ENCODE data around the gene BCAS3.

Gene BCAS3

GRCh38 chr17:61227866-61228265 lies 550.2 kb downstream of the BCAS3 start:
- H3K79me2 ChIP-seq (ENCODE audit: control insufficient read depth, low read length): no peaks in the 10 kb centered on the region
- H3K4me1 ChIP-seq (ENCODE audit: control insufficient read depth, low read length): no peaks in the 10 kb centered on the region
- H3K9me2 ChIP-seq (replicated peaks; ENCODE audit: control insufficient read depth, low read length): no peaks in the 10 kb centered on the region
- H3K9me3 ChIP-seq (ENCODE audit: control insufficient read depth, insufficient read depth, low read length): no peaks in the 10 kb centered on the region
- no peaks in the 10 kb centered on the region for H3K36me3 ChIP-seq (ENCODE audit: control insufficient read depth, low read length)
- H3K27me3 ChIP-seq (ENCODE audit: control insufficient read depth, low read length): peaks cover 6% of the 10 kb centered on the region; the same call in 1 of the 2 replicates
- H3K4me3 ChIP-seq (ENCODE audit: low read length): no peak overlapping the region
- no peak overlapping the region for H3K27ac ChIP-seq (ENCODE audit: low read depth, low read length)
- H3F3A ChIP-seq (ENCODE audit: control insufficient read depth, insufficient read depth): no peaks in the 10 kb centered on the region
- no peak overlapping the region for H3K4me2 ChIP-seq (ENCODE audit: low read length)
- TF ChIP-seq EZH2phosphoT487 (IDR thresholded peaks at IDR 0.05; ENCODE audit: borderline replicate concordance, low read length) (no peak), CTCF (IDR thresholded peaks at IDR 0.05; ENCODE audit: low read depth, low read length, poor library complexity, severe bottlenecking) (no peak)
- no peaks in the 10 kb centered on the region for H4K20me1 ChIP-seq (ENCODE audit: control insufficient read depth, insufficient read depth, low read depth, low read length)

GRCh38 chr17:61230461-61230860 lies 552.8 kb downstream of the BCAS3 start:
- no peaks in the 10 kb centered on the region for H4K20me1 ChIP-seq (ENCODE audit: control insufficient read depth, insufficient read depth, low read depth, low read length)
- H3K9me2 ChIP-seq (replicated peaks; ENCODE audit: control insufficient read depth, low read length): no peaks in the 10 kb centered on the region
- TF ChIP-seq EZH2phosphoT487 (IDR thresholded peaks at IDR 0.05; ENCODE audit: borderline replicate concordance, low read length): no peak
- TF ChIP-seq CTCF (IDR thresholded peaks at IDR 0.05; ENCODE audit: low read depth, low read length, poor library complexity, severe bottlenecking): no peak
- H3K4me2 ChIP-seq (ENCODE audit: low read length): no peak overlapping the region
- no peaks in the 10 kb centered on the region for H3F3A ChIP-seq (ENCODE audit: control insufficient read depth, insufficient read depth)
- H3K27me3 ChIP-seq (ENCODE audit: control insufficient read depth, low read length): peaks cover 6% of the 10 kb centered on the region; the same call in 1 of the 2 replicates
- no peaks in the 10 kb centered on the region for H3K36me3 ChIP-seq (ENCODE audit: control insufficient read depth, low read length)
- no peak overlapping the region for H3K27ac ChIP-seq (ENCODE audit: low read depth, low read length)
- H3K4me1 ChIP-seq (ENCODE audit: control insufficient read depth, low read length): no peaks in the 10 kb centered on the region
- H3K79me2 ChIP-seq (ENCODE audit: control insufficient read depth, low read length): no peaks in the 10 kb centered on the region
- H3K4me3 ChIP-seq (ENCODE audit: low read length): no peak overlapping the region
- H3K9me3 ChIP-seq (ENCODE audit: control insufficient read depth, insufficient read depth, low read length): no peaks in the 10 kb centered on the region

GRCh38 chr17:61230972-61231820 lies 553.5 kb downstream of the BCAS3 start:
- H3K79me2 ChIP-seq (ENCODE audit: control insufficient read depth, low read length): no peaks in the 10 kb centered on the region
- no peak overlapping the region for H3K4me3 ChIP-seq (ENCODE audit: low read length)
- TF ChIP-seq EZH2phosphoT487 (IDR thresholded peaks at IDR 0.05; ENCODE audit: borderline replicate concordance, low read length) (no peak), CTCF (IDR thresholded peaks at IDR 0.05; ENCODE audit: low read depth, low read length, poor library complexity, severe bottlenecking) (no peak)
- H3K27me3 ChIP-seq (ENCODE audit: control insufficient read depth, low read length): peaks cover 6% of the 10 kb centered on the region; the same call in 1 of the 2 replicates
- H3K4me1 ChIP-seq (ENCODE audit: control insufficient read depth, low read length): no peaks in the 10 kb centered on the region
- H4K20me1 ChIP-seq (ENCODE audit: control insufficient read depth, insufficient read depth, low read depth, low read length): no peaks in the 10 kb centered on the region
- H3F3A ChIP-seq (ENCODE audit: control insufficient read depth, insufficient read depth): no peaks in the 10 kb centered on the region
- no peaks in the 10 kb centered on the region for H3K9me3 ChIP-seq (ENCODE audit: control insufficient read depth, insufficient read depth, low read length)
- no peaks in the 10 kb centered on the region for H3K9me2 ChIP-seq (replicated peaks; ENCODE audit: control insufficient read depth, low read length)
- H3K27ac ChIP-seq (ENCODE audit: low read depth, low read length): no peak overlapping the region
- H3K4me2 ChIP-seq (ENCODE audit: low read length): no peak overlapping the region
- H3K36me3 ChIP-seq (ENCODE audit: control insufficient read depth, low read length): no peaks in the 10 kb centered on the region

Measured in DOHH2 (cell line).